SK-N-SH (cell line): ENCODE data around the gene HAAO. TPM values are rescaled to one million over a fixed set of nuclear protein-coding genes. Genes with fewer than 3 reads are reported as not detected.

Source experiments
- CTCF ChIA-PET: fragments of 300-600, 350-600 bp; formaldehyde crosslinking; extraction: SDS; loops from one replicate; lab custom pipeline; 2021; lab: Yijun Ruan, JAX
- POLR2A ChIA-PET: fragments of 350-600 bp; sonication (Branson Sonifier 250); formaldehyde crosslinking; extraction: SDS; loops from one replicate; lab custom pipeline; 2020; ENCODE audit warnings: antibody characterized with exemption, inconsistent platforms; lab: Yijun Ruan, JAX
- DNase-seq: peaks from one replicate; pipeline ENCODE4 v3.0.0; 2012
- H2AFZ ChIP-seq: fragments of 200-600 bp; sonication (generic); 2 replicates; pipeline ENCODE4 v1.8.1; 2016; ENCODE audit warnings: antibody characterized with exemption, mild to moderate bottlenecking, low read depth
- H3F3A ChIP-seq: fragments of 200-600 bp; sonication (generic); replicated peaks from 2 replicates; pipeline ENCODE3; 2016; ENCODE audit warnings: antibody characterized with exemption, mild to moderate bottlenecking; ENCODE audit not compliant: insufficient read depth
- H3K27ac ChIP-seq, 2 experiments: fragments of 200-500 bp in 1 of 2; fragments of 200-600 bp in 1 of 2; sonication (Bioruptor generic) in 1 of 2; sonication (generic), shearing (Covaris generic) in 1 of 2; 2 replicates each; pipeline versions ENCODE4 v1.5.1 to v1.6.1; 2014 to 2016; ENCODE audit warnings: low read depth in 2 of 2, inconsistent platforms in 1 of 2, low read length in 1 of 2, mild to moderate bottlenecking in 1 of 2, mixed read lengths in 1 of 2
- H3K27me3 ChIP-seq: fragments of 200-600 bp; sonication (generic), shearing (Covaris generic); 2 replicates; pipeline ENCODE4 v1.6.1; 2016; ENCODE audit warnings: mixed run types; ENCODE audit not compliant: insufficient read depth
- H3K36me3 ChIP-seq, 2 experiments: fragments of 200-500 bp in 1 of 2; fragments of 200-600 bp in 1 of 2; sonication (Bioruptor generic) in 1 of 2; sonication (generic) in 1 of 2; replicated peaks in 1 of 2; 2 replicates each; pipeline versions ENCODE3 to v1.5.1; 2014 to 2016; ENCODE audit warnings: low read length in 1 of 2, mild to moderate bottlenecking in 1 of 2; ENCODE audit not compliant: insufficient read depth in 2 of 2, control insufficient read depth in 1 of 2
- H3K4me1 ChIP-seq, 2 experiments: fragments of 200-500 bp in 1 of 2; fragments of 200-600 bp in 1 of 2; sonication (Bioruptor generic) in 1 of 2; sonication (generic), shearing (Covaris generic) in 1 of 2; 2 replicates each; pipeline versions ENCODE4 v1.5.1 to v1.6.1; 2014 to 2016; ENCODE audit warnings: low read depth in 1 of 2, low read length in 1 of 2, mixed run types in 1 of 2; ENCODE audit not compliant: insufficient read depth in 2 of 2, control insufficient read depth in 1 of 2
- H3K4me2 ChIP-seq: fragments of 200-600 bp; sonication (generic), shearing (Covaris generic); 2 replicates; pipeline ENCODE4 v1.6.1; 2017; ENCODE audit warnings: mixed run types
- H3K4me3 ChIP-seq, 2 experiments: fragments of 200-500 bp in 1 of 2; fragments of 200-600 bp in 1 of 2; sonication (Bioruptor generic) in 1 of 2; sonication (generic), shearing (Covaris generic) in 1 of 2; 2 replicates each; pipeline versions ENCODE4 v1.5.1 to v1.8.1; 2014 to 2016; ENCODE audit warnings: low read depth in 2 of 2, inconsistent platforms in 1 of 2, low read length in 1 of 2, mild to moderate bottlenecking in 1 of 2, mixed read lengths in 1 of 2, moderate library complexity in 1 of 2
- H3K79me2 ChIP-seq: fragments of 200-600 bp; sonication (generic); 2 replicates; pipeline ENCODE4 v1.8.1; 2017; ENCODE audit warnings: mild to moderate bottlenecking; ENCODE audit not compliant: insufficient read depth
- H3K9ac ChIP-seq: fragments of 200-600 bp; sonication (generic); 2 replicates; pipeline ENCODE4 v1.6.1; 2017; ENCODE audit warnings: mixed run types
- H3K9me2 ChIP-seq: fragments of 200-600 bp; sonication (generic); 2 replicates; pipeline ENCODE4 v1.6.1; 2017; ENCODE audit warnings: mixed run types
- H3K9me3 ChIP-seq: fragments of 200-600 bp; sonication (generic); 2 replicates; pipeline ENCODE4 v1.6.1; 2017; ENCODE audit warnings: mixed run types, mild to moderate bottlenecking, moderate library complexity
- H4K20me1 ChIP-seq: fragments of 200-600 bp; sonication (generic); 2 replicates; pipeline ENCODE4 v1.6.1; 2017; ENCODE audit warnings: mild to moderate bottlenecking, mixed run types; ENCODE audit not compliant: insufficient read depth
- CHD2 ChIP-seq: fragments of 150-350 bp; IDR thresholded peaks from 2 replicates; pipeline ENCODE4 v1.6.1; 2018; ENCODE audit warnings: low read length; ENCODE audit not compliant: partially characterized antibody
- EP300 ChIP-seq, 2 experiments: IDR thresholded peaks; 2 replicates each; pipeline versions ENCODE4 v1.4.0 to v1.6.1; 2012; ENCODE audit warnings: borderline replicate concordance in 1 of 2, low read depth in 1 of 2, low read length in 1 of 2
- FOXJ3 ChIP-seq: sonication (generic); formaldehyde crosslinking; IDR thresholded peaks from 2 replicates; pipeline ENCODE4 v1.5.1; 2020; ENCODE audit warnings: mild to moderate bottlenecking, missing genetic modification reagents
- FOXM1 ChIP-seq: IDR thresholded peaks from 2 replicates; pipeline ENCODE4 v1.4.0; 2012; ENCODE audit warnings: low read depth, mild to moderate bottlenecking
- GABPA ChIP-seq: IDR thresholded peaks from 2 replicates; pipeline ENCODE4 v1.4.0; 2012; ENCODE audit warnings: low read depth, mild to moderate bottlenecking
- GATA2 ChIP-seq: sonication (generic); formaldehyde crosslinking; IDR thresholded peaks from 2 replicates; pipeline ENCODE4 v1.5.0; 2020; ENCODE audit warnings: mild to moderate bottlenecking, missing genetic modification reagents
- IRF3 ChIP-seq: fragments of 150-350 bp; IDR thresholded peaks from 2 replicates; pipeline ENCODE4 v1.6.1; 2016; ENCODE audit warnings: mild to moderate bottlenecking, low read depth, low read length
- JUND ChIP-seq: IDR thresholded peaks from 2 replicates; pipeline ENCODE4 v1.4.0; 2012
- MAX ChIP-seq: IDR thresholded peaks from 2 replicates; pipeline ENCODE4 v1.4.0; 2012; ENCODE audit warnings: low read depth
- MEF2A ChIP-seq: IDR thresholded peaks from 2 replicates; pipeline ENCODE4 v1.4.0; 2012; ENCODE audit warnings: low read depth, borderline replicate concordance
- MXI1 ChIP-seq: IDR thresholded peaks from 2 replicates; pipeline ENCODE4 v1.6.1; 2012; ENCODE audit warnings: mild to moderate bottlenecking, low read depth, low read length, improper control_type of control experiment
- NRF1 ChIP-seq: IDR thresholded peaks from 2 replicates; pipeline ENCODE4 v1.6.1; 2012; ENCODE audit warnings: low read depth, mild to moderate bottlenecking, low read length
- RAD21 ChIP-seq: IDR thresholded peaks from 2 replicates; pipeline ENCODE4 v1.6.1; 2012; ENCODE audit warnings: mild to moderate bottlenecking, low read length
- RCOR1 ChIP-seq: fragments of 150-350 bp; IDR thresholded peaks from 2 replicates; pipeline ENCODE4 v1.6.1; 2017; ENCODE audit warnings: antibody characterized with exemption, low read length
- REST ChIP-seq: IDR thresholded peaks from 2 replicates; pipeline ENCODE4 v1.6.1; 2012; ENCODE audit warnings: mild to moderate bottlenecking, low read depth, low read length, moderate library complexity
- RXRA ChIP-seq: IDR thresholded peaks from 2 replicates; pipeline ENCODE4 v1.4.0; 2012; ENCODE audit warnings: low read depth, mild to moderate bottlenecking, borderline replicate concordance
- SIN3A ChIP-seq: IDR thresholded peaks from 2 replicates; pipeline ENCODE4 v1.6.1; 2012; ENCODE audit warnings: low read depth, mild to moderate bottlenecking, low read length, moderate library complexity, borderline replicate concordance
- SMC3 ChIP-seq: IDR thresholded peaks from 2 replicates; pipeline ENCODE4 v1.6.1; 2012; ENCODE audit warnings: low read depth, low read length, improper control_type of control experiment
- TAF1 ChIP-seq: IDR thresholded peaks from 2 replicates; pipeline ENCODE4 v1.6.1; 2012; ENCODE audit warnings: low read depth, mild to moderate bottlenecking, low read length, moderate library complexity, borderline replicate concordance
- TCF12 ChIP-seq: IDR thresholded peaks from 2 replicates; pipeline ENCODE4 v1.4.0; 2012
- TEAD4 ChIP-seq: IDR thresholded peaks from 2 replicates; pipeline ENCODE4 v1.4.0; 2012; ENCODE audit warnings: mild to moderate bottlenecking, borderline replicate concordance; ENCODE audit not compliant: insufficient read depth
- USF1 ChIP-seq: IDR thresholded peaks from 2 replicates; pipeline ENCODE4 v1.4.0; 2012; ENCODE audit warnings: low read depth, borderline replicate concordance
- USF2 ChIP-seq: fragments of 150-350 bp; IDR thresholded peaks from 2 replicates; pipeline ENCODE4 v1.6.1; 2017; ENCODE audit warnings: antibody characterized with exemption, low read length, low read depth, borderline replicate concordance
- YY1 ChIP-seq: IDR thresholded peaks from 2 replicates; pipeline ENCODE4 v1.4.0; 2012; ENCODE audit warnings: low read depth, mild to moderate bottlenecking
- WGBS: methylation state at CpG from one replicate; pipeline ENCODE4 v1.1.6; 2017; ENCODE audit warnings: low lambda C conversion rate; 5-methylcytosine and 5-hydroxymethylcytosine counted together
- polyA plus RNA-seq, 3 experiments: library from polyadenylated mRNA; depleted of rRNA; stranded (reverse); fragments of >200 nt; gene quantifications; 2 replicates each; pipeline ENCODE4 v1.2.3, GENCODE V29; 2012

The HAAO gene
- polyA plus RNA-seq, 1 of the 3 experiments (the other 2 are of a cell fraction) = not detected

GRCh38 chr2:42799881-42800280 lies 7.5 kb upstream of the HAAO start (continued):
- TF ChIP-seq RXRA (no peak), YY1 (no peak), RCOR1 (no peak), GABPA (no peak), MEF2A (no peak)

- ChIA-PET POLR2A (interaction anchor here (2.1 kb wide), 1 partner anchor 13 kb away, joined by 6 read pairs; no protein-coding TSS in a partner anchor), CTCF (interaction anchor here (1.1 to 1.3 kb wide), 4 partner anchors 11 to 28 kb away, joined by 3 to 5 read pairs (median 3); no protein-coding TSS in a partner anchor)
- Histone ChIP-seq H3K9ac (no peak overlapping the region), H3K36me3 (no peaks in the 10 kb centered on the region), H3F3A (no peaks in the 10 kb centered on the region), H3K79me2 (no peaks in the 10 kb centered on the region), H3K4me2 (no peak overlapping the region), H2AFZ (no peak overlapping the region), H3K9me3 (no peaks in the 10 kb centered on the region), H4K20me1 (no peaks in the 10 kb centered on the region), H3K4me1 (peaks cover 0 to 3% of the 10 kb centered on the region in 2 experiments; a peak in 1 of 4 replicates), H3K9me2 (no peaks in the 10 kb centered on the region), H3K27ac (no peak overlapping the region), H3K27me3 (no peaks in the 10 kb centered on the region), H3K4me3 (no peak overlapping the region)
- no peak for DNase-seq
- TF ChIP-seq SMC3 (no peak), TEAD4 (no peak), JUND (no peak), IRF3 (no peak), CHD2 (no peak), MEF2A (no peak), SIN3A (no peak), REST (no peak), GATA2 (CRISPR knock-in tag) (no peak), RAD21 (no peak), MXI1 (no peak), MAX (no peak), TCF12 (no peak), EP300 (IDR thresholded peaks at IDR 0.05; ENCODE audit: borderline replicate concordance in 1 of 2, low read depth in 1 of 2, low read length in 1 of 2) (no peak), USF2 (no peak), TAF1 (no peak), NRF1 (no peak), FOXM1 (no peak), FOXJ3 (CRISPR knock-in tag) (no peak), USF1 (no peak)
- WGBS = 76% methylated on average over 6 of the region's 6 CpGs
Observed at GRCh38 chr2:42797281-42797680, 4.9 kb upstream of the HAAO start.
